Measurements from ENCODE around the gene ACOT7. TPM values are rescaled to one million over a fixed set of nuclear protein-coding genes. Genes with fewer than 3 reads are reported as not detected.

Gene ACOT7
- total and polyA plus RNA-seq, 2 experiments from 2014 or later: 167 to 169 TPM

DNA sequence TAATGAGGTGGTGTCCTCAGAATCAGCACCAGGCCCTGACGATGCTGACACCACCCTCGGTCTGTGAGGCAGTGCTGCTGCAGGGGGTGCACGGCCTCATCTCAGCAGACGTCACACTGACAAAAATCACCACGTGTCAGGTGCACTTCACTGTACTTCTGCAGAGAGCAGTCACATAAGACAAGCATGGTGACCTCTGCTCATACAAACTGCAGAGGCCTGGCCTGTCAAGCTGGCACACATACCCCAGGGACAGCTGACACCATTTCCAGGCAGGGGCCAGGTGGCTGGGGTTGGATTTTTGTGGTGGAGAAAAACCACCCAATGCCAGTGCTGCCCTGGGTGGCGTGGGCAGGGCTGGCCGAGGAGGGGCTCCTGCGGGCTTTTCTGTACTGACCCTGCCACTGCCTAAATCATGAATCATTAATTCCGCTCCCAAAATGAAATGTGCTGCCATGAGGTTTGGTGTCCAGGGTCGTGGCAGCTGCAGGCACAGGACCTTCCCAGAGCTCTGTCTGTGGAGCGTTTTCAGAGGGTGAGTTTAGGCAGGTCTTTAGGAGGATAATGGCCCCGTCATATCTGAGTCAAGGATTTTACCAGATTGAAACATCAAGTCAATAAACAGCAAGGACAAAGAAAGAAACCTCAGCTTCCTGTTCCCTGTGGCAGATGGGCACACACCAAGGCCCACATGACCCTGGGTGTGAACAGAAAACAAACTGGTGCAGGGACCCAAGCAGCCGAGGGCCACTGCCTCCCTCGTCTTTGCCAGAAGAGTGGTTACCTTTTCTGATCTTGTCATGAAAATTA is 99.3 kb downstream of the ACOT7 start (continued):
- no peak for TF ChIP-seq STAT1 (IDR thresholded peaks at IDR 0.05; ENCODE audit: unreplicated experiment)
- no peak for TF ChIP-seq EZH2phosphoT487 (IDR thresholded peaks at IDR 0.05; ENCODE audit: unreplicated experiment)
- TF ChIP-seq EZH2 (IDR thresholded peaks at IDR 0.05; ENCODE audit: low read depth, unreplicated experiment): no peak
- no peak for TF ChIP-seq POLR2AphosphoS5 (IDR thresholded peaks at IDR 0.05; ENCODE audit: low read depth)
- no peak for TF ChIP-seq ETS1 (IDR thresholded peaks at IDR 0.05)

DNA sequence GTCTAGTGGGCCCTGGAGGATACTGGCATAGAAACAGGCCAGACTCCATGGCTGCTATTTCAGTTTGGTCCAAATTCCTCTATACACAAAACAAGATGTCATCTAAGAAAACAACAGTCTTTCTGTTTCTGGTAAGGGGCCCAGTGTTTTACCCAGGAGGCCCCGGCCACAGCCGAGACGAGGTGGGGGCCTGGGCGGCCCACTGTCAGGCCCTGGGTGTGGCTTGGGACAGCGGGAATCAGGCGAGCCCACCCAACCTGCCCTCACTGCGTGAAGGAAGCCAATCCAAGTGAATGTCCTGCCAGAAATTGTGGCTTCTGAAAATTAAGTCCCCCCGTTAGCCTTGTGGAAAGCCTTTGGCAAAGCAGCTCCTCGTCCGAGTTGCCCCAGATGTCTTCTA is 101.5 kb downstream of the ACOT7 start:
- H3K79me2 ChIP-seq (replicated peaks; ENCODE audit: insufficient read depth): no peaks in the 10 kb centered on the region
- Mint-ChIP-seq H3K4me3 (no peak overlapping the region), H3K4me1 (no peaks in the 10 kb centered on the region), H3K27me3 (ENCODE audit: insufficient read depth, low read depth, poor library complexity) (peaks cover 3% of the 10 kb centered on the region), H3K9me3 (no peaks in the 10 kb centered on the region), H3K27ac (no peak overlapping the region), H3K36me3 (ENCODE audit: low read depth) (peaks cover 17% of the 10 kb centered on the region)
- peaks cover 7% of the 10 kb centered on the region; the same call in 1 of the 2 replicates for H3K36me3 ChIP-seq (ENCODE audit: insufficient read depth)
- H3K27me3 ChIP-seq (ENCODE audit: insufficient read depth): no peaks in the 10 kb centered on the region
- no peak overlapping the region for H3K4me2 ChIP-seq
- H3K4me1 ChIP-seq (ENCODE audit: insufficient read depth): no peaks in the 10 kb centered on the region
- peaks cover 4% of the 10 kb centered on the region for H4K20me1 ChIP-seq (replicated peaks; ENCODE audit: insufficient read depth)
- DNase-seq (ENCODE audit: low spot score): no peak
- no peaks in the 10 kb centered on the region for H3K9me2 ChIP-seq (ENCODE audit: insufficient read depth)
- TF ChIP-seq ZNF331 (CRISPR knock-in tag; IDR thresholded peaks at IDR 0.05; ENCODE audit: low read depth) (no peak), EZH2phosphoT487 (IDR thresholded peaks at IDR 0.05; ENCODE audit: unreplicated experiment) (no peak), EZH2 (IDR thresholded peaks at IDR 0.05; ENCODE audit: low read depth, unreplicated experiment) (no peak), POLR2AphosphoS5 (IDR thresholded peaks at IDR 0.05; ENCODE audit: low read depth) (no peak), ZNF114 (CRISPR knock-in tag; IDR thresholded peaks at IDR 0.05) (no peak), CREB1 (CRISPR knock-in tag; IDR thresholded peaks at IDR 0.05; ENCODE audit: low read depth) (no peak), JUNB (IDR thresholded peaks at IDR 0.05; ENCODE audit: unreplicated experiment) (no peak)
- TF ChIP-seq, protein P1, sequence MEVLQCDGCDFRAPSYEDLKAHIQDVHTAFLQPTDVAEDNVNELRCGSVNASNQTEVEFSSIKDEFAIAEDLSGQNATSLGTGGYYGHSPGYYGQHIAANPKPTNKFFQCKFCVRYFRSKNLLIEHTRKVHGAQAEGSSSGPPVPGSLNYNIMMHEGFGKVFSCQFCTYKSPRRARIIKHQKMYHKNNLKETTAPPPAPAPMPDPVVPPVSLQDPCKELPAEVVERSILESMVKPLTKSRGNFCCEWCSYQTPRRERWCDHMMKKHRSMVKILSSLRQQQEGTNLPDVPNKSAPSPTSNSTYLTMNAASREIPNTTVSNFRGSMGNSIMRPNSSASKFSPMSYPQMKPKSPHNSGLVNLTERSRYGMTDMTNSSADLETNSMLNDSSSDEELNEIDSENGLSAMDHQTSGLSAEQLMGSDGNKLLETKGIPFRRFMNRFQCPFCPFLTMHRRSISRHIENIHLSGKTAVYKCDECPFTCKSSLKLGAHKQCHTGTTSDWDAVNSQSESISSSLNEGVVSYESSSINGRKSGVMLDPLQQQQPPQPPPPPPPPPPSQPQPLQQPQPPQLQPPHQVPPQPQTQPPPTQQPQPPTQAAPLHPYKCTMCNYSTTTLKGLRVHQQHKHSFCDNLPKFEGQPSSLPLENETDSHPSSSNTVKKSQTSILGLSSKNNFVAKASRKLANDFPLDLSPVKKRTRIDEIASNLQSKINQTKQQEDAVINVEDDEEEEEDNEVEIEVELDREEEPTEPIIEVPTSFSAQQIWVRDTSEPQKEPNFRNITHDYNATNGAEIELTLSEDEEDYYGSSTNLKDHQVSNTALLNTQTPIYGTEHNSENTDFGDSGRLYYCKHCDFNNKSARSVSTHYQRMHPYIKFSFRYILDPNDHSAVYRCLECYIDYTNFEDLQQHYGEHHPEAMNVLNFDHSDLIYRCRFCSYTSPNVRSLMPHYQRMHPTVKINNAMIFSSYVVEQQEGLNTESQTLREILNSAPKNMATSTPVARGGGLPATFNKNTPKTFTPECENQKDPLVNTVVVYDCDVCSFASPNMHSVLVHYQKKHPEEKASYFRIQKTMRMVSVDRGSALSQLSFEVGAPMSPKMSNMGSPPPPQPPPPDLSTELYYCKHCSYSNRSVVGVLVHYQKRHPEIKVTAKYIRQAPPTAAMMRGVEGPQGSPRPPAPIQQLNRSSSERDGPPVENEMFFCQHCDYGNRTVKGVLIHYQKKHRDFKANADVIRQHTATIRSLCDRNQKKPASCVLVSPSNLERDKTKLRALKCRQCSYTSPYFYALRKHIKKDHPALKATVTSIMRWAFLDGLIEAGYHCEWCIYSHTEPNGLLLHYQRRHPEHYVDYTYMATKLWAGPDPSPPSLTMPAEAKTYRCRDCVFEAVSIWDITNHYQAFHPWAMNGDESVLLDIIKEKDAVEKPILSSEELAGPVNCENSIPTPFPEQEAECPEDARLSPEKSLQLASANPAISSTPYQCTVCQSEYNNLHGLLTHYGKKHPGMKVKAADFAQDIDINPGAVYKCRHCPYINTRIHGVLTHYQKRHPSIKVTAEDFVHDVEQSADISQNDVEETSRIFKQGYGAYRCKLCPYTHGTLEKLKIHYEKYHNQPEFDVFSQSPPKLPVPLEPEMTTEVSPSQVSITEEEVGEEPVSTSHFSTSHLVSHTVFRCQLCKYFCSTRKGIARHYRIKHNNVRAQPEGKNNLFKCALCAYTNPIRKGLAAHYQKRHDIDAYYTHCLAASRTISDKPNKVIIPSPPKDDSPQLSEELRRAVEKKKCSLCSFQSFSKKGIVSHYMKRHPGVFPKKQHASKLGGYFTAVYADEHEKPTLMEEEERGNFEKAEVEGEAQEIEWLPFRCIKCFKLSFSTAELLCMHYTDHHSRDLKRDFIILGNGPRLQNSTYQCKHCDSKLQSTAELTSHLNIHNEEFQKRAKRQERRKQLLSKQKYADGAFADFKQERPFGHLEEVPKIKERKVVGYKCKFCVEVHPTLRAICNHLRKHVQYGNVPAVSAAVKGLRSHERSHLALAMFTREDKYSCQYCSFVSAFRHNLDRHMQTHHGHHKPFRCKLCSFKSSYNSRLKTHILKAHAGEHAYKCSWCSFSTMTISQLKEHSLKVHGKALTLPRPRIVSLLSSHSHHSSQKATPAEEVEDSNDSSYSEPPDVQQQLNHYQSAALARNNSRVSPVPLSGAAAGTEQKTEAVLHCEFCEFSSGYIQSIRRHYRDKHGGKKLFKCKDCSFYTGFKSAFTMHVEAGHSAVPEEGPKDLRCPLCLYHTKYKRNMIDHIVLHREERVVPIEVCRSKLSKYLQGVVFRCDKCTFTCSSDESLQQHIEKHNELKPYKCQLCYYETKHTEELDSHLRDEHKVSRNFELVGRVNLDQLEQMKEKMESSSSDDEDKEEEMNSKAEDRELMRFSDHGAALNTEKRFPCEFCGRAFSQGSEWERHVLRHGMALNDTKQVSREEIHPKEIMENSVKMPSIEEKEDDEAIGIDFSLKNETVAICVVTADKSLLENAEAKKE (CRISPR knock-in tag; IDR thresholded peaks at IDR 0.05): no peak
- H3K4me3 ChIP-seq: no peak overlapping the region
- H2AFZ ChIP-seq: no peak overlapping the region
- peaks cover 2% of the 10 kb centered on the region; the same call in 1 of the 2 replicates for H3F3A ChIP-seq (replicated peaks; ENCODE audit: low read depth)
- ATAC-seq: no peak
- H3K27ac ChIP-seq (ENCODE audit: low read depth): no peak overlapping the region; the same call in 1 of the 2 replicates

All from GM23338 (cell line).